ENCODE measurements around the gene TFRC.
"Not testable (repeated sequence)": the region's sequence is repeated elsewhere in the genome, so short reads cannot be mapped to it uniquely, and the experiment has no call there.

Gene TFRC

DNA sequence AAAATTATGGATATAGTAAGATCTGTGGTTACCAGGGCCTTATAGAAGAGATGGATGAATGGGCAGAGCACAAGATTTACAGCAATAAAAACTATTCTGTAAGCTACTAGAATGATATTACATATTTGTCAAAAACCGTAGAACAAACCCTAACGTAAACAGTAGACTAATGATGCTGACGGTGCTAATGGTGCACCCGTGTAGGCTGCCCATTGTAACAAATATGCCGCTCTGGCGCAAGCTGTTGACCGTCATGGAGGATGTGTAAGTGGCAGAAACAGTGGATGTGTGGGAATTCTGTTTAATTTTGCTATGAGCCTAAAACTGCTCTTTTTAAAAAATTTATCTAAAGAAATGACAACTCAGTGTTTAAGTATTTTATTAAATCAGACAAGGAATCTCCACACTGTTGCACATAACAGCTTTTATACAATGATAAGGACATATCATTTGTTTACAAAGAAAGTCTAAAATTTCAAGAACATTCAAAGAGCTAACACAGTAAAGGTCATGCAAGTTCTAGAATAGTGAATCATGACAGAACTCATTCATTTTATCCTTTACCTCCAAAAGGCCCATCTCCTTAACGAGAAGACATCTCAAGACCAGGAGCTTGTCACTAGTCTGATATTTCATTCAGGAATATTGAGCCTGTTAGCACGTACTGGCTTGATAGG lies 32.8 kb downstream of the TFRC start:
- DNase-seq (ENCODE audit: low read depth): no peak

DNA sequence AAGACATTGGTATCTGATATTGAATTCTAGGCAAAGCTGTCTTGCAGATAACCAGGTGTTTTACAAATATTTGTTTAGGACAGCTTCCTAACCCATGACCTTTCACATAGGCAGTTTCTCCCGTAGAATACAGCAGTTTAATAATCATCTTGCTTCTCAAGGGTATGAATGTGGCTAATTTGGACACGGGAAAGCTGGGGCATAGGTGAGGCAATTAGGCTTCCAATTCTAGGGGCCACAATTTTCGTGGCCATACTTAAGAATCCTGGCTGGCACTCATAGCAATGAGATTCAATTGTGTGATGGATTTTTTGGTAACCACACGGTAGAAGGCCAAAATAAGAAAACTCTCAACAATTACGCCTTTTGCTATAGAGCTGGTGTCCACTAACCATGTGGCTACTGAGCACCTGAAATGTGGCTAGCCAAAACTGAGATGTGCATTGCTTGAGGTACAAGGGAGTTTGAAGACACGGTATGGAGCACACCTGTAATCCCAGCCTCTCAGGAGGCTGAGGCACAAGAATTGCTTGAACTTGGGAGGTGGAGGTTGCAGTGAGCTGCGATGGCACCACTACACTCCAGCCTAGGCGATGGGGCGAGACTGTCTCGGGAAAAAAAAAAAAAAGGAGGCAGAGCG lies 34.4 kb downstream of the TFRC start:
- DNase-seq (ENCODE audit: low read depth): no peak

DNA sequence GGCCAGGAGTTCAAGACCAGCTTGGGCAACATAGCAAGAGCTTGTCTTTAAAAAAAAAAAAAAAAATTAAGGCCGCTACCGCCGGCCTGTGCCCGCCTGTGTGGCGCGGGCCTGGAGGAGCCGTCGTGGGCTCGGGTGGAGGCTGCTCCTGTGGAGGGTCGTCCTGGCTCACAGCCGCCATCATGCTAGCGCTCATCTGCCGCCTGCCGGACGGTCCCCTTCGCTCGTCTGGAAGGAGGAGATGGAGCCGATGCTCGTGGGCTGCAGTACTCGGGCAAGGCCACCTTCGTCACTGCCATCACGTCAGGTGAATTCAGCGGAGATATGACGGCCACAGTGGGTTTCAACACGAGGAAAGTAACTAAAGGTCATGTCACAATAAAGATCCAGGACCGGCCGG lies 37.4 kb downstream of the TFRC start:
- DNase-seq (ENCODE audit: low read depth): no peak

DNA sequence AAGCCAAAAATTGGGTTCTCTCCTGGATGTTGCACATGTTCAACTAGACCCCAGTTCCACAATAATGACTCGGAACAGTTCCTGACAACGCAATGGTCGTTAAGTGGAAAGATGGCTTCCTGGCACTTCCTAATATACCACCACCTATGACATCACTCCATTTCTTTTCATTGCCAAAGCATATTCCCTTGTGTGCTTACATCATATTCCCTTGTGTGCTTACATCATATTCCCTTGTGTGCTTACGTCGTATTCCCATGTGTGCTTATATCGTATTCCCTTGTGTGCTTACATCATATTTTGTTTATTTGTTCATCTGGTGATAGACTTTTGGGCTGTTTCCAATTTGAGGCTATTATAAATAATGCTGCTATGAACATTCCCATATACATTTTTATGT lies 39.2 kb downstream of the TFRC start:
- no peak for DNase-seq (ENCODE audit: low read depth)

DNA sequence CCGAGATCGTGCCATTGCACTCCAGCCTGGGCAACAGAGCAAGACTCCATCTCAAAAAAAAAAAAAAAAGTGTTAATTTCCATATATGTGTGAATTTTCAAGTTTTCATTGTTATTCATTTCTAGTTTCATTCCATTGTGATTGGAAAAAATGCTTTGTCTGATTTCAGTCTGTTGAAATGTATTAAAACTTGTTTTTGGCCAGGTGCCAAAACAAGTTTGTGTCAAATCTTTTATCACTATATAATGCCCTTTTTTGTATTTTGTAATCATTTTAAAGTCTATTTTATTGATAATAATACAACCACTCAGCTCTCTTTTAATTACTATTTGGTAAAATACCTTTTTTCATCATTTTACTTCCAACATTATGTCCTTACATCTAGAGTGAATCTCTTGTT lies 42.5 kb downstream of the TFRC start:
- no peak for DNase-seq (ENCODE audit: low read depth)

DNA sequence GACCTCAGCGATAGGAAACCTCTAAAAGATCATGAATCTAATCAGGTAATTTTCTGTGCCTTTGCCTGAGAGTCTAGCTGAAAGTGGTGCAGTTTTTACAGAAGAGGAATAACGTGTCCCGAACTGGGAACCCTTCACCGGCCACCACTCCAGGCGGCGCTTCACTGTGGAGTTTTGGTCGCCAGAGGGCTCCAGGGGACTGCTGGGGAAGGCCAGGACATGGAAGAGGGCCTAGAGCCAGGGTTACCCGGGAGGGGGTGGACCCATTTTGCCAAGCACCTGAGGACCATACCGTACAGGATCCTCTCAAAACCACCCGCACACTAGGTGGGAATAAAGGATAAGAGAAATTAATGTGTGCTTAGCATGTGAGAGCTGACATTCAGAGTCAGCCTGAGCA lies 55.8 kb downstream of the TFRC start:
- DNase-seq (ENCODE audit: low read depth): not testable (repeated sequence)

DNA sequence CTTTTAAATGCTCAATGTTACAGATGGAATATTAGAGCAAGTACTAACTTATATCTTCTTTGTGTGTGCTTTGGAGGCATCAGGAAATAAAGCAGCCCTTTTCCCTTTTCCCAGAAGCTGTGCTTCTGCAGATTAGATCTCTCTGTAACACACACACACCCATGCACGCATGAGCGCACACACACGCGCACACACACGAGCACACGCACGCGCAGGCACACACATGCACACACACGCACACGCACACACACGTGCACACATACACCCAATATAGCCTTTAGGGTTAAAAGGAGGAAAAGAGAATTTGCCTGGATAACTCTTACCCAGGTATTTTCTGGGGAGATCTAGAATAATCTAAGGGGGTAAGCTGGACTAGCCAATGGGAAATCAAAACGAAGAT lies 56.9 kb downstream of the TFRC start:
- no peak for DNase-seq (ENCODE audit: low read depth)

DNA sequence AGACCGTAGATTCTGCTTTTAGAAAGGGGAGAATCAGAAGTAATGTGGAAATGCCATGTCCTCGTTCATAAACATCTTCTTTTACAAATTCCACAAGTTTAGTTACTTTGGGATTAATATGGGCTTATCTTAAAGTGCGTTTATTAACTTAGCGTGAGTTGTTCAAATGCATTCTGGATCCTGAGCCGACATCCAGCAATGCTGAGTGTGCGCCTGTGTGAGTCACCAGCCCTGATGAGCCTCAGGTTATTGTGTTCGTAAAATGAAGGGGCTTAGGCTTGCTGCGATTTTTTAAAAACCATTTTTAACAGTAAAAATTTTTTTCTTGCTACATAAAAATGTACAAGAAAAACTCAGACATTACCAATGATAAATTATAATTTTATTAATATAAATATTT lies 57.9 kb downstream of the TFRC start:
- no peak for DNase-seq (ENCODE audit: low read depth)

DNA sequence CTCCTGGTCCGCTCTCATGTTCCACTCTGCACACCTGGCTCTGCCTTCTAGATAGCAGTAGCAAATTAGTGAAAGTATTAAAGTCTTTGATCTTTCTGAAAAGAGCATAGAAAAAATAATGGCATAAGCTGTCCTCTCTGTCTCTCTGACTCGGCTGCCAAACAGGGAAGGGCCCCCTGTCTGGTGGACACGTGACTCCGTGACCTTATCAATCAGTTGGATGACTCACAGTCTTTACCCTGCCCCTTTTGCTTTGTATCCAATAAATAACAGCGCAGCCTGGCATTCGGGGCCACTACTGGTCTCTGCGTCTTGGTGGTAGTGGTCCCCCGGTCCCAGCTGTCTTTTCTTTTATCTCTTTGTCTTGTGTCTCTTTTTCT lies 59.4 kb downstream of the TFRC start:
- not testable (repeated sequence) for DNase-seq (ENCODE audit: low read depth)

DNA sequence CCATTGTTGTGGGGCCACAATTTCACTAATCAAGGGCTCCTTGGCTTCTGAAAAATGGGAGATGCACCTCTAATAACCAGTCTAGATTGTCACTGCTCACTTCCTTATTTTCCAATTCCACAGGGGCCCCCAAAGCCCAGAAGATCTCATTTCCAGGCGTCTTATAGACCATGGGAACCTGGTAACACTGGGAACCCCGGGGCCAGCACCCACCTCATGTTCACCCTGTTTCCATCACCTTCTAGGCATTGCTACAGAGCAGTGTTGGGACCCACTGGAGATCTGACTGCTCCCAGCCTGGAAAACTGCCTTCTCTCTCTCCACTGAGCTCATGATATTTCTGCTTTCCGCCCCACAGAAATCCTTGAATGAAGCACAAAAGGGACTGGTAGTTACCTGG lies 61.5 kb downstream of the TFRC start:
- no peak for DNase-seq (ENCODE audit: low read depth)

DNA sequence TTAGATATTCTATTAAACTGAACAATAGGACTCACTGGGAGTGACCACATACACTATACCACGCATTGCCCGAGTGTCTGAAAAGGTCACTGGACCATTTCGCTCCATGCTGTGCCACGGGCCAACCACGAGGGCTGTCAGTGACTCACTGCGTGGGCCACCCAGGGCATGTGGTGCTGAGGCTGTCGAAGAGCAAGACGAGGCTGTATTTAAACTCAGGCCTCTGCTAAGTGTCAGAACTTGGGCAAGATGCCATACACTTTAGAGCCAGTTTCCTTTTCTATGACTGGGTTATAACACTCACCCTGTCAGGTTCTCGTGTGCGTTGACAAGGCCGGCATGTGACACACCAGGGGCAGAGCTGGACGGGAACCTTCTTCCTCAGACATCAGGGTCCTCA lies 62.3 kb downstream of the TFRC start:
- DNase-seq (ENCODE audit: low read depth): not testable (repeated sequence)

DNA sequence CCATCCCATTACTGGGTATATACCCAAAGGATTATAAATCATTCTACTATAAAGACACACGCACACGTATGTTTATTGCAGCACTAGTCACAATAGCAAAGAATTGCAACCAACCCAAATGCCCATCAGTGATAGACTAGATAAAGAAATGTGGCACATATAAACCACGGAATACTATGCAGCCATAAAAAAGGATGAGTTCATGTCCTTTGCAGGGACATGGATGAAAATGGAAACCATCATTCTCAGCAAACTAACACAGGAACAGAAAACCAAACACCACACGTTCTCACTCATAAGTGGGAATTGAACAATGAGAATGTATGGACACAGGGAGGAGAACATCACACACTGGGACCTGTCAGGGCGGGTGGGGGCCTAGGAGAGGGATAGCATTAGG lies 63.7 kb downstream of the TFRC start:
- not testable (repeated sequence) for DNase-seq (ENCODE audit: low read depth)

DNA sequence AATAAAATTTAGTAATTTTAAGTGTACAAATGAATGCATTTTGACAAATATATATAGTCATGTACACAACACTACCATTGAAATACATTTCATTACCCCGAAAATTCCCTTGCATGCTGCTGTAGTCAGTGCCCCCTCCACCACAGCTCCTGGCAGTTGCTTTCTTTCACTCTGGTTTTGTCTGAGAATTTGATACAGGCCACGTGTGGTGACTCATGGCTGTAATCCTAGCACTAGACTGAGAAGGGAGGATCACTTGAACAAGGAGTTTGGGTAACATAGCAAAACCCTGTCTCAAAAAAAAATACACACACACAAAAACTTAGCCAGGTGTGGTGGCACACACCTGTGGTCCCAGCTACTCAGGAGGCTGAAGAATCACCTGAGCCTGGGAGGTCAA lies 65.4 kb downstream of the TFRC start:
- DNase-seq (ENCODE audit: low read depth): no peak

DNA sequence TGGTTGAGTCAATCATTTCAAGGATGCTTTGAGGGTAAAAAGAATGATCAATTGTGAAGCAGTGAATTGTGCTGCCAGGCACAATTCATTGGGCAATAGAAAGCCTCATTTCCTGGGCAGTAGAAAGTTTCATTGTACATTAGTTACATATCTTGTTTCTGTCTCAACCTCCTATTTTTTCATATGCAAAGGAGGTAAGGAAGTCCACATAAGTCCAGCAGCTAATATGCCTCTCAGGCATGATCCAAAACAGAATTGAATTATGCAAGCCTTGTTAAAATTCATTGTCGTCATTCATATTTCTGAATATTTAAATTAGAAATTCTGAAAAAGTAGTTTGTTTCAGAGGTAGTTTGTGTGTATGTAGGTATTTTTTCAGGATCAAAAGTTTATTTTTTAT lies 65.8 kb downstream of the TFRC start:
- DNase-seq (ENCODE audit: low read depth): no peak

DNA sequence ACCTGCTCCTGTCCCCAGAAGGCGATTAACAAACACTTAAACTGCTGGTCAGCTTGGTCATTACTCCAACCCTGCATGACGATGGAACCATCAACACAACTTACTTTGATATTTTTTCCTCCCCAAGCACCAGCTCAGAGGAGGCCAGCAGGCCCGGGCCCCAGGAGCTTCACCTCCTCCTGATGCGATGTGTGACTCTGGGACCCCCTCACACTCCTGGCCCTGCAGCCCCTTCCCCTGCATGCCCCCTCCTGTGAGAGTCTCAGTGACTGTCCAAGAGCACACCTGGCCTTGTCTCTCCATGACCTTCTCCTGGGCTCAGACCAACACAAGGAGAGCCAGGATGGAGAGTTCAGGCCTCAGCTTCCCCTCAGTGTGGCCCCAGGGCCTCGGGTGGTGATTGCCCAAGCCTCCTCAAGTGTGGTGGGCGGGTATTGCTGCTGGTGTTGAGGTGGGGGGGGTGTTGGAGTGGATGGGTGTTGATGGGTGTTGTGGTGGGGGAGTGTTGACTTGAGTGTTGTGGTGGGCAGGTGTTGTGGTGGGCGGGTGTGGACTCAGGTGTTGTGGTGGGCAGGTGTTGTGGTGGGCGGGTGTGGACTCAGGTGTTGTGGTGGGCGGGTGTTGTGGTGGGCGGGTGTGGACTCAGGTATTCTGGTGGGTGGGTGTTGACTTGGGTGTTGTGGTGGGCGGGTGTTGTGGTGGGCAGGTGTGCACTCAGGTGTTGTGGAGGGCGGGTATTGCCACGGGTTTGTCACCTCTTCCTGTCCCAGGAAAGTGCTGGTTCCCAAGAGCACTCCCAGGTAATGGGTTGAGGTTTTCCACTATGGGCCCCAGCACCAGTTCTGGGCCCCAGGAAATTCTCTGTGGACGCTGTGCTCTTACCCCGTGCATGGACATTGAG lies 68.1 kb downstream of the TFRC start:
- no peak for DNase-seq (ENCODE audit: low read depth)

DNA sequence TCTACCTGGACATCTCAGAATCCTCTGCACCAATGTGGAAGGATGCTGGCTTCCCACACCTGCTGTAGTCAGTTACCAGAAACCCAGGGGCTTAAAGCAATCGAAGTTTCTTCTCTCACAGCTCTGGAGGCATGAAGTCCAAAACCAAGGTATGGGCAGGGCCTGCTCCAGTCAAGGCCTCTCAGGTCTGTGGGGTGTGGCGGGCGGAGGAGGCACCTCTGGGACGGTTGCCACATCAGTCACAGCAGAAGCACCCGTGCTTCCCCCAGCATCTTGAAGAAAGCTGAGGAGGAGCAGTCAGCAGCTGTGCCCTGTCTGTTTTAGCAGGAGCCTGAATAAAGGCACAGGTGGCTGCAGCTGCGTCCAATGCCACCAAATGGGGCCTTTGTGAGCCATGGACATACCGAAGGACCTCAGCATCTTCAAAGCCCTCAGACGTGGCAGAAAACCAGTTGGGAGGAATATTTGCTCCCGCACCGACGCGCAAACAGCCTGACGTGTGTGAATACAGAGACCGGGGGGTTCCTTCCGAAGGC lies 68.9 kb downstream of the TFRC start:
- DNase-seq (ENCODE audit: low read depth): no peak

DNA sequence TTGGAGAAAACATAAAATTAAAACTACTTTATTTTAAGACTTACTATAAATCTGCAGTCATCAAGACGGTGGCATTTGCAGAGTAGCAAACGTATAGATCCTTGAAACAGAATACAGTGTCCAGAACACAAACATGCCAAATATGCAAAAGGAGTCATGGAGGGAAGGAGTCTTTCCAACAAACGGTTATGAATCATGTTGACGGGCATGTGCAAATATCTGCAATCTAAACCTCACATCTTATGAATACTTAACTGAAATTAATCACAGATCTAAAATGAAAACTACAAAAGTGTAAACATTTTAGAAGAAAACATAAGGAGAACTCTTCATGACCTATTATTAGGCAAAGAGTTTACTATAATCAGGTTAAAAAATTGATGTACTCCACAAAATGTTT lies 69.4 kb downstream of the TFRC start:
- DNase-seq (ENCODE audit: low read depth): no peak

DNA sequence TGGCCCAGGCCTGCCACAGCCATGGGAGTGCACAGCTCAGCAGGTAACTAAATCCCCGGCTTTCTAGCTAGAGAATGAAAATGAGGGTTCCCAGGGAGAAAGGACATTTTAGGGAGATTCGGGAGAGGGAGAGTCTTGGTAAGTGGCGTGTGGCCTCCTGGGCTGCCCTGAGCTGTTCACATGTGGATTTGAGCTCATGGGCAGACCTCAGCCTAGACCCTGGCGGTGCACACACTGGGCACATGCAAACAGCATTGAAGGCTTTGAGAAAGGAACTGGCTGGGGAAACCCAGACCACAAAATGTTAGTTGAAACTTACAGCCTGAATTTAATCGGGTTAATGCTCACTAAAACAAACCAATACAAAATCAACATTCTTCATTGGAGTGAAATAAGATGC lies 72.4 kb downstream of the TFRC start:
- no peak for DNase-seq (ENCODE audit: low read depth)

DNA sequence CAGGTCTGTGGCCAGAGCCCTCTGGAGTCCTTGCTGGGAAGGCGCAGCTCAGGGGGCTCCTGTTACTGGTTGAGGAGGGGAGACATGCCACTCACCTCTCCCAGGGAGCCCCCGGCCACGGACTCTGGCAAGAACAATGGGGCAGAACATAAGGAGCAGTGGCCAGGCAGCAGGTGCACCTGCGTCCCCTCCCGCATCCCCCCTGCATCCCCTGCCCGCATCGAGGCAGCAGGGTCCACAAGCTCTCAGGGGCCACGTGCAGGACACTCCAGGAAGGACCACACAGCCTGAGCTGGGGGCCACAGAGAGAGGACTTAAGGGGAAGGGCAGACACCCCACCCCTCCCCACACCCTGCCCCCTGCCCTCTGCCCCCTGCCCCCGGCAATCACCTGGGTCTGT lies 73.0 kb downstream of the TFRC start:
- no peak for DNase-seq (ENCODE audit: low read depth)

DNA sequence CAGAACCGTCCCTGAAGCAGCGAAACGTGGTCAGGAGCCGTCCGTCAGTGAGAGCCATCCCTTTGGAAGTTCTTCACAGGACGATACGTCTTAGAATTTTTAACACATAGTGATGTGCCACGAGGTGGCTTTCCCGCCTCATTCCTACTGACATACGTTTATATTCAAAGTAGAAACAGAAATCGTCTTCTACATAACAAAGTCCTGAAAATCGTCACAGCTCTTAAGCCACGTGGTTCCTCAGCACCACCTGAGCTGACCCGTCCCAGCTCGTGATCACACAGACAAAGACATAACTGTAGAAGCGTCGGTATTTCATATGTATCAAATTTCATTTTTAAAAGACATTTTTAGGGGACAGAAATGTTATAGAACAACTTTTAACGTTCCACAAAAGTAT lies 73.5 kb downstream of the TFRC start:
- no peak for DNase-seq (ENCODE audit: low read depth)

DNA sequence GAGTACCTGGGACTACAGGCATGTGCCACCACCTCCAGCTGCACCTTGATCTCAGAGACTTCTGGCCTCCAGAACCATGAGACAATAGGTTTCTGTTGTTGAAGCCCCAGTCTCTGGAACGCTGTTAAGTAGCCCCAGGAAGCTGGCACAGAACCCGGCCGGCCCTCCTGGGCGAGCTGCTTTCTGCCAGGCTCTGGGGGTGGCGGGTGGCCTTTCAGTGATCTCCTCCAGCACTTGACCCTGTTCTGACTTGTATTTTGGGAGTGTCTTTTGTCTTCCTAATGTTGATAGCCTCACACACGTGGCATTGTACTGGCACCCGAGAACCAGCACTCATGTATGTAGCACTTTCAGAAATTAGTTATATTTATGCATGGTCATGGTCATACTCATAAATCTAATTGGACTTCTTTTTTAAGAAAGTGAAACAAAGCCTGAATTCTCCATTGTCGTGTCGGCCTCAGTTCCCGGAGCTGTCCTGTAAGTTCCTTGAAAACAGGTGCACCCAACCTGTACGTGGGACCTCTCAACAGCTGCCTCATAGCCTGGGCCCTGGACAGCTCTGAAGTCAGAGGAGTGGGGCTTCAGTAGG lies 74.0 kb downstream of the TFRC start:
- no peak for DNase-seq (ENCODE audit: low read depth)

DNA sequence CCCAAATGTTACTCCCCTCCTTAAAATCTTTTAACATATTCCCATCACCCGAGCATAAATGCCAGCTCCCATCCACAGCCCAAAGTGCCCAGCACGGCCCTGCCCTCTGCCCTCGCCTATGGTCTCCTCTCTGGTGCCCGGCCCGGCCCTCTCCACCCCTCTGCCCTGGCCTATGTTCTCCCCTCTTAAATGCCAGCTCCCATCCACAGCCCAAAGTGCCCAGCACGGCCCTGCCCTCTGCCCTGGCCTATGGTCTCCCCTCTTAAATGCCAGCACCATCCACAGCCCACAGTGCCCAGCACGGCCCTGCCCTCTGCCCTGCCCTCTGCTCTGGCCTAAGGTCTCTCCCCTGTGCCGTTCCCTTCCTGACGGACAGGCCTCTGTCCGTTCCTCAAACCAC lies 76.6 kb downstream of the TFRC start:
- DNase-seq (ENCODE audit: low read depth): not testable (repeated sequence)
